Stimulated activated CD8-positive, alpha-beta memory T cell treated with anti-CD3 and anti-CD28 coated beads, Interleukin-4, amount 100 ng/mL, for 4 hours (primary cell): Measurements from ENCODE around the gene PRR14.
"Not testable (repeated sequence)": the region's sequence is repeated elsewhere in the genome, so short reads cannot be mapped to it uniquely, and the experiment has no call there.

Experiments used
- DNase-seq, 2 donors: peaks; one replicate each; pipeline ENCODE4 v3.0.0-alpha.2; 2020; ENCODE audit warnings: low read depth in 2 of 2, low spot score in 1 of 2

PRR14 gene

GRCh38 chr16:30688701-30689100 is 37.9 kb downstream of the PRR14 start:
- DNase-seq, result no peak

- no peak for DNase-seq
Measured at GRCh38 chr16:30691907-30692306, 41.1 kb downstream of the PRR14 start.

GRCh38 chr16:30692396-30693064 is 41.8 kb downstream of the PRR14 start:
- no peak for DNase-seq

- DNase-seq, result no peak
Measured at GRCh38 chr16:30694926-30695693, 44.4 kb downstream of the PRR14 start.

- not testable (repeated sequence) for DNase-seq
Measured at GRCh38 chr16:30696646-30697045, 45.9 kb downstream of the PRR14 start.

- DNase-seq, result no peak
Measured at GRCh38 chr16:30697264-30698138, 46.7 kb downstream of the PRR14 start.

- DNase-seq, result peak; percentile 96 to 98
Measured at GRCh38 chr16:30698139-30698815, 47.5 kb downstream of the PRR14 start.

GRCh38 chr16:30698816-30699614 is 48.3 kb downstream of the PRR14 start, which contains the start of gene SRCAP:
TSS of gene SRCAP (plus strand) at chr16:30699171. CDS start at chr16:30700825, 1,654 bp downstream.
- peak; percentile 68 to 74 for DNase-seq

GRCh38 chr16:30699615-30700099 is 48.9 kb downstream of the PRR14 start:
- DNase-seq, result no peak

GRCh38 chr16:30700491-30700890 is 49.7 kb downstream of the PRR14 start:
- no peak for DNase-seq

- DNase-seq, result no peak
Measured at GRCh38 chr16:30700971-30701370, 50.2 kb downstream of the PRR14 start.

- not testable (repeated sequence) for DNase-seq
Measured at GRCh38 chr16:30703071-30703470, 52.3 kb downstream of the PRR14 start.

GRCh38 chr16:30703971-30704370 is 53.2 kb downstream of the PRR14 start:
- no peak for DNase-seq
